HepG2 (cell line): ENCODE results near the gene NSMF. TPM values are rescaled to one million over a fixed set of nuclear protein-coding genes. Genes with fewer than 3 reads are reported as not detected.

ENCODE experiments used
- CTCF ChIP-seq: sonication (generic); formaldehyde crosslinking; IDR thresholded peaks from 2 replicates; pipeline ENCODE4 v1.5.0; 2020; ENCODE audit warnings: mild to moderate bottlenecking, missing genetic modification reagents, moderate library complexity
- ELF1 ChIP-seq: sonication (generic); formaldehyde crosslinking; IDR thresholded peaks from 2 replicates; pipeline ENCODE4 v1.4.0; 2020; ENCODE audit warnings: missing genetic modification reagents
- FLYWCH1 ChIP-seq: sonication (generic); formaldehyde crosslinking; IDR thresholded peaks from 2 replicates; pipeline ENCODE4 v1.8.1; 2023; ENCODE audit warnings: mild to moderate bottlenecking, missing genetic modification reagents
- HDAC1 ChIP-seq: sonication (generic); formaldehyde crosslinking; IDR thresholded peaks from 2 replicates; pipeline ENCODE4 v1.5.1; 2020; ENCODE audit warnings: mild to moderate bottlenecking, missing genetic modification reagents
- HIVEP1 ChIP-seq: sonication (generic); formaldehyde crosslinking; IDR thresholded peaks from 2 replicates; pipeline ENCODE4 v1.4.0; 2020; ENCODE audit warnings: mild to moderate bottlenecking, missing genetic modification reagents
- HOXA5 ChIP-seq: sonication (generic); formaldehyde crosslinking; IDR thresholded peaks from 2 replicates; pipeline ENCODE4 v1.4.0; 2020; ENCODE audit warnings: missing genetic modification reagents
- KDM3A ChIP-seq: IDR thresholded peaks from 2 replicates; pipeline ENCODE4 v1.6.1; 2018; ENCODE audit warnings: low read depth, missing compliant biosample characterization
- MAF1 ChIP-seq: sonication (generic); formaldehyde crosslinking; IDR thresholded peaks from 2 replicates; pipeline ENCODE4 v1.5.0; 2020; ENCODE audit warnings: missing genetic modification reagents, borderline replicate concordance
- NFIB ChIP-seq: sonication (generic); formaldehyde crosslinking; IDR thresholded peaks from 2 replicates; pipeline ENCODE4 v1.9.0; 2021; ENCODE audit warnings: missing genetic modification reagents, mild to moderate bottlenecking, borderline replicate concordance
- PLRG1 ChIP-seq: fragments of 450-650 bp; conservative IDR thresholded peaks from 2 replicates; pipeline ENCODE4 v1.6.1; 2016
- RXRB ChIP-seq: IDR thresholded peaks from 2 replicates; pipeline ENCODE4 v1.6.1; 2016; ENCODE audit warnings: borderline replicate concordance, missing genetic modification reagents, missing compliant biosample characterization
- SOX6 ChIP-seq, 2 experiments: fragments of 450-650 bp in 1 of 2; sonication (generic) in 1 of 2; formaldehyde crosslinking in 1 of 2; IDR thresholded peaks; 2 replicates each; pipeline versions ENCODE4 v1.4.0 to v1.6.1; 2017 to 2020; ENCODE audit warnings: antibody characterized with exemption in 1 of 2, mild to moderate bottlenecking in 1 of 2, missing genetic modification reagents in 1 of 2
- ZBTB10 ChIP-seq: sonication (generic); formaldehyde crosslinking; IDR thresholded peaks from 2 replicates; pipeline ENCODE4 v1.4.0; 2020; ENCODE audit warnings: missing genetic modification reagents, borderline replicate concordance
- ZBTB7A ChIP-seq: sonication (generic); formaldehyde crosslinking; IDR thresholded peaks from 2 replicates; pipeline ENCODE4 v1.8.0; 2022; ENCODE audit warnings: mild to moderate bottlenecking, missing genetic modification reagents
- ZNF232 ChIP-seq: sonication (generic); formaldehyde crosslinking; IDR thresholded peaks from 2 replicates; pipeline ENCODE4 v1.4.0; 2020; ENCODE audit warnings: missing genetic modification reagents, borderline replicate concordance
- ZNF503 ChIP-seq: sonication (generic); formaldehyde crosslinking; IDR thresholded peaks from 2 replicates; pipeline ENCODE4 v1.4.0; 2020; ENCODE audit warnings: missing genetic modification reagents
- ZNF563 ChIP-seq: sonication (generic); formaldehyde crosslinking; IDR thresholded peaks from 2 replicates; pipeline ENCODE4 v1.8.0; 2022; ENCODE audit warnings: mild to moderate bottlenecking, moderate library complexity, missing genetic modification reagents
- ZNF616 ChIP-seq: sonication (generic); formaldehyde crosslinking; IDR thresholded peaks from 2 replicates; pipeline ENCODE4 v1.5.0; 2020; ENCODE audit warnings: low read depth, mild to moderate bottlenecking, missing genetic modification reagents
- polyA plus RNA-seq, 8 experiments: library from polyadenylated mRNA; depleted of rRNA in 3 of 8; stranded (reverse) in 7 of 8; unstranded in 1 of 8; fragments of >200 nt; fragmentation: Illumina TruSeq in 4 of 8; extraction: Trizol in 4 of 8; gene quantifications; 2 replicates each; pipeline versions ENCODE4 v1.2.1 to v1.2.3, GENCODE V29; 2011 to 2016; ENCODE audit warnings: low read depth in 4 of 8, missing spikeins in 1 of 8, mixed read lengths in 1 of 8; ENCODE audit not compliant: insufficient read depth in 1 of 8
- total RNA-seq, 5 experiments: library from RNA; depleted of rRNA; stranded (reverse); fragments of >200 nt; fragmentation: Illumina TruSeq; extraction: Trizol; gene quantifications; 2 replicates each; pipeline ENCODE4 v1.2.3, GENCODE V29; 2016; ENCODE audit warnings: low read depth in 1 of 5
- TF ChIP-seq, protein P1 (sequence below): fragments of 450-650 bp; IDR thresholded peaks from 2 replicates; pipeline ENCODE4 v1.6.1; 2016
- TF ChIP-seq, protein P2 (sequence below): sonication (generic); IDR thresholded peaks from 2 replicates; pipeline ENCODE4 v1.6.1; 2016; ENCODE audit warnings: low read depth, borderline replicate concordance

Gene NSMF
- total and polyA plus RNA-seq, 2 of the 13 experiments (the other 11 are each of a cell fraction or from before 2014, with no cell fraction given): 44.3 to 183 TPM

GRCh38 chr9:137441289-137441934, 17.7 kb downstream of the NSMF start, which contains the start of gene ENTPD8 (continued):
- TF ChIP-seq CTCF (CRISPR knock-in tag): peak; percentile 18; the same call in 1 of the 2 replicates
- peak; percentile 64 for TF ChIP-seq HOXA5 (CRISPR knock-in tag)
- TF ChIP-seq ZNF232 (CRISPR knock-in tag): no peak
- TF ChIP-seq RXRB: peak; percentile 68; the same call in 1 of the 2 replicates
- TF ChIP-seq ZNF616: no peak
- TF ChIP-seq KDM3A: no peak
- TF ChIP-seq ZNF503 (CRISPR knock-in tag): peak; percentile 84; the same call in 1 of the 2 replicates
- TF ChIP-seq MAF1 (CRISPR knock-in tag): 0 out of 2 replicates have a peak, but pooled peaks have one; percentile 32
- TF ChIP-seq, protein P1, sequence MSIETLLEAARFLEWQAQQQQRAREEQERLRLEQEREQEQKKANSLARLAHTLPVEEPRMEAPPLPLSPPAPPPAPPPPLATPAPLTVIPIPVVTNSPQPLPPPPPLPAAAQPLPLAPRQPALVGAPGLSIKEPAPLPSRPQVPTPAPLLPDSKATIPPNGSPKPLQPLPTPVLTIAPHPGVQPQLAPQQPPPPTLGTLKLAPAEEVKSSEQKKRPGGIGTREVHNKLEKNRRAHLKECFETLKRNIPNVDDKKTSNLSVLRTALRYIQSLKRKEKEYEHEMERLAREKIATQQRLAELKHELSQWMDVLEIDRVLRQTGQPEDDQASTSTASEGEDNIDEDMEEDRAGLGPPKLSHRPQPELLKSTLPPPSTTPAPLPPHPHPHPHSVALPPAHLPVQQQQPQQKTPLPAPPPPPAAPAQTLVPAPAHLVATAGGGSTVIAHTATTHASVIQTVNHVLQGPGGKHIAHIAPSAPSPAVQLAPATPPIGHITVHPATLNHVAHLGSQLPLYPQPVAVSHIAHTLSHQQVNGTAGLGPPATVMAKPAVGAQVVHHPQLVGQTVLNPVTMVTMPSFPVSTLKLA: peak; percentile 27; the same call in 1 of the 2 replicates
- TF ChIP-seq HIVEP1 (CRISPR knock-in tag): peak; percentile 93
- peak; percentile 95 for TF ChIP-seq ZBTB7A (CRISPR knock-in tag)
- TF ChIP-seq SOX6 (IDR thresholded peaks at IDR 0.05): no peak
- peak; percentile 46 for TF ChIP-seq SOX6 (CRISPR knock-in tag; IDR thresholded peaks at IDR 0.05)
- peak; percentile 38; the same call in 1 of the 2 replicates for TF ChIP-seq ZBTB10 (CRISPR knock-in tag)
- TF ChIP-seq HDAC1 (CRISPR knock-in tag): peak; percentile 86
- no peak for TF ChIP-seq FLYWCH1 (CRISPR knock-in tag)
- peak; percentile 24; the same call in 1 of the 2 replicates for TF ChIP-seq ZNF563 (CRISPR knock-in tag)
- TF ChIP-seq PLRG1: no peak
- TF ChIP-seq NFIB (CRISPR knock-in tag): no peak
- TF ChIP-seq ELF1 (CRISPR knock-in tag): peak; percentile 52
- TF ChIP-seq, protein P2, sequence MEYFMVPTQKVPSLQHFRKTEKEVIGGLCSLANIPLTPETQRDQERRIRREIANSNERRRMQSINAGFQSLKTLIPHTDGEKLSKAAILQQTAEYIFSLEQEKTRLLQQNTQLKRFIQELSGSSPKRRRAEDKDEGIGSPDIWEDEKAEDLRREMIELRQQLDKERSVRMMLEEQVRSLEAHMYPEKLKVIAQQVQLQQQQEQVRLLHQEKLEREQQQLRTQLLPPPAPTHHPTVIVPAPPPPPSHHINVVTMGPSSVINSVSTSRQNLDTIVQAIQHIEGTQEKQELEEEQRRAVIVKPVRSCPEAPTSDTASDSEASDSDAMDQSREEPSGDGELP: peak; percentile 92
